HG02852 (cell line): ENCODE data around the gene TFF2.

Experiments
- ATAC-seq: cut with Tn5 transposase; IDR thresholded peaks from one replicate; pipeline ENCODE4 v1.9.1; 2021; ENCODE audit warnings: mild to moderate bottlenecking, moderate library complexity; ENCODE audit not compliant: unreplicated experiment

TFF2 gene

GRCh38 chr21:42384156-42384945, 33.6 kb upstream of the TFF2 start:
- ATAC-seq = no peak

GRCh38 chr21:42383331-42383730, 32.5 kb upstream of the TFF2 start:
- no peak for ATAC-seq

- no peak for ATAC-seq
Measured at GRCh38 chr21:42382915-42383314, 32.1 kb upstream of the TFF2 start.

GRCh38 chr21:42381347-42381984, 30.7 kb upstream of the TFF2 start:
- ATAC-seq = no peak

GRCh38 chr21:42379426-42380215, 28.8 kb upstream of the TFF2 start:
- no peak for ATAC-seq

- no peak for ATAC-seq
Measured at GRCh38 chr21:42378418-42378817, 27.6 kb upstream of the TFF2 start.

GRCh38 chr21:42377951-42378340, 27.2 kb upstream of the TFF2 start:
- no peak for ATAC-seq

- no peak for ATAC-seq
Measured at GRCh38 chr21:42377211-42377950, 26.6 kb upstream of the TFF2 start.

- no peak for ATAC-seq
Measured at GRCh38 chr21:42376338-42376982, 25.7 kb upstream of the TFF2 start.

- no peak for ATAC-seq
Measured at GRCh38 chr21:42375966-42376337, 25.2 kb upstream of the TFF2 start.

- ATAC-seq = no peak
Measured at GRCh38 chr21:42375506-42375905, 24.7 kb upstream of the TFF2 start.

GRCh38 chr21:42374864-42375499, 24.2 kb upstream of the TFF2 start:
- ATAC-seq = no peak

- ATAC-seq = no peak
Measured at GRCh38 chr21:42374457-42374856, 23.7 kb upstream of the TFF2 start.

- no peak for ATAC-seq
Measured at GRCh38 chr21:42373908-42374455, 23.2 kb upstream of the TFF2 start.

- no peak for ATAC-seq
Measured at GRCh38 chr21:42373196-42373907, 22.6 kb upstream of the TFF2 start.

GRCh38 chr21:42370894-42371654, 20.3 kb upstream of the TFF2 start:
- no peak for ATAC-seq

GRCh38 chr21:42369821-42370220, 19.0 kb upstream of the TFF2 start:
- ATAC-seq = no peak

GRCh38 chr21:42367367-42368165, 16.8 kb upstream of the TFF2 start:
- no peak for ATAC-seq
